GM20431 (cell line): Measurements from ENCODE around the gene DPEP1.
"Not testable (repeated sequence)": the region's sequence is repeated elsewhere in the genome, so short reads cannot be mapped to it uniquely, and the experiment has no call there.

Experiments
- in situ Hi-C: fragments of 300-500 bp; cut with MseI, MboI; formaldehyde crosslinking; loops from one replicate; pipeline ENCODE4 v1.15.0; 2020; ENCODE audit warnings: low sequenced_read_pairs; ENCODE audit not compliant: unreplicated experiment

The DPEP1 gene

DNA sequence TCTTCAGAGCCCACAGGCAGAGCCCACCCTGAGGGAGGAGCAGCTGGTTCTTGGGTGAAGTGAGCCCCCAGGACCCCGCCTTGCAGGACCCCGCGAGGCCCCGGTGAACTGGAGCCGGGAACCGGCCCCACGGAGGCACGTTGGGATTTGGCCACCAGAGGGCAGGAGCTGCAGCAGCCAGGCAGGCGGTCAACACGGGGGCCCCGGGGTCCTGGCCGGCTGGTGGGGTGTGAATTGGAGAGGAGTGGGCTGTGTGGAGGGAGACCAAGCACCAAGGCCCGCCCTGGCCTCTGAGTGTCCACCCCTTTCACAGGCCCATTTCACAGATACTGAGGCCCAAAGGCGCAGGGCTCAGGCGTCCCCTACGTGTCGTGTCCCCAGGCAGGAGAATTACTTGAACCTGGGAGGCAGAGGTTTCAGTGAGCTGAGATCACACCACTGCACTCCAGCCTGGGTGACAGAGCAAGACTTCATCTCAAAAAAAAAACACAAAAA lies 2.2 kb downstream of the DPEP1 start:
- in situ Hi-C loops = no loop called here

DNA sequence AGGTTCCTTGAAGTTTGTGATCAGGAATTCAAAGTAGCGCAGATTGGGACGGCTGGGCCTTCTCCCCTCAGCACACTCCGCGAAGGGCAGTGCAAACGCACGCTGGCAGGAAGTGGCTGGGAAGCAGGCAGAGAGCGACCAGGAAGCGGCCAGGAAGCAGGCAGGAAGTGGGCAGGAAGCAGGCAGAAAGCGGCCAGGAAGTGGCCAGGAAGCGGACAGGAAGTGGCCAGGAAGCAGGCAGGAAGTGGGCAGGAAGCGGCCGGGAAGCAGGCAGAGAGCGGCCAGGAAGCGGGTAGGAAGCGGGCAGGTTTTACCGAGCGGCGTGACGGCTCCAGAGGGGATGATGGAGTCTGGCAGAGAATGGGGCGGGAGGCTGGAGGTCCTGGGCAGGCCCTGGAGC lies 3.2 kb downstream of the DPEP1 start:
- in situ Hi-C loops = no loop called here

DNA sequence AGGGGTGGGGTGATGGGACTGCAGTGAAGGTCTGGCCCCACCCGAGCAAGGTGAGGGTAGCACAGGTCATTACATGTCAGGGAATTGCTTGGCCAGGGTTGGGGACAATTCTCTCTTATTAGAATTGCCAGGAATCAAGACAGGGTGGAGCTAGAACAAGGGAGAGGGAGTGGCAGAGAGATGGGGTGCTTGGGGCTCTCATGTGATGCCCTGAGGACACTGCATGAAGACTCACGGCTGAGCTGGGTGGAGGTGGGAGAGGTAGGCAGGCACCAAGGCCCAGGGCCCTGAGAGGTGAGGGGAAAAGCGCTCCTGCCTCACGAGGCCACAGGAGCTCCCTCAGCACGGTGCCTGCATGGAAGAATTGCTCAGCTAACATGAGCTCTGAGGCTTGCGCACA lies 3.6 kb downstream of the DPEP1 start:
- in situ Hi-C loops = no loop called here

DNA sequence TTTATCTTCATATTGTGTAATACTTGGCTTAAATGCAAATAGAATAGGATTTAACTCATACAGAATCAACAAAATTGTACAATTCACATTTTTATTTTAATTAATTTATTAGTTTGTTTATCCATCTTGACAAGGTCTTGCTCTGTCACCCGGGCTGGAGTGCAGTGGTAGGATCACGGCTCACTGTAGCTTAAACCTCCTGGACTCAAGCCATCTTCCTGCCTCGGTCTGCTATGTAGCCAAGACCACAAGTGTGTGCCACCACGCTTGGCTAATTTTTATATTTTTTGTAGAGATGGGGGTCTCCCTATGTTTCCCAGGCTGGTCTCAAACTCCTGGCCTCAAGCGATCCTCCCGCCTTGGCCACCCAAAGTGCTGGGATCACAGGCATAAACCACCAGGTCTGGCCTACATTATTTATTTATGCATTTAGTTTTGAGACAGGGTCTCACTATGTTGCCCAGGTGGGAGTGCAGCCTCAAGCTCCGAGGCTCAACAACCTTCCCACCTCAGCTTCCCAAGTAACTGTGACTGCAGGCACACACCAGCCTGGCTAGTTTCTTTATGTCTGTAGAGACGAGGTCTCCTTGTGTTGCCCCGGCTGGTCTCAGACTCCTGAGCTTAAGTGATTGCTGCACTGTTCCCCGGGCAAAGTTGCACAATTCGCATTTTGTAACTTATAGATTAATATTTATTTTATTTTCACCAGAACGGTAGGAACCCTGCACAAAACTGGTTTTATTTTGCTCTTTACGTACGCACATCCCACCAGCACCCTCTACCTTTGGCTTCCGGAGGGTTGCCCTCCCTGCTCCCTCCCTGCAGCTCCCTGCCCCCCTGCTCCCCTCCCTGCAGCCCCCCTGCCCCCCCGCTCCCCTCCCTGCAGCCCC lies 4.9 kb downstream of the DPEP1 start:
- in situ Hi-C loops = no loop called here

DNA sequence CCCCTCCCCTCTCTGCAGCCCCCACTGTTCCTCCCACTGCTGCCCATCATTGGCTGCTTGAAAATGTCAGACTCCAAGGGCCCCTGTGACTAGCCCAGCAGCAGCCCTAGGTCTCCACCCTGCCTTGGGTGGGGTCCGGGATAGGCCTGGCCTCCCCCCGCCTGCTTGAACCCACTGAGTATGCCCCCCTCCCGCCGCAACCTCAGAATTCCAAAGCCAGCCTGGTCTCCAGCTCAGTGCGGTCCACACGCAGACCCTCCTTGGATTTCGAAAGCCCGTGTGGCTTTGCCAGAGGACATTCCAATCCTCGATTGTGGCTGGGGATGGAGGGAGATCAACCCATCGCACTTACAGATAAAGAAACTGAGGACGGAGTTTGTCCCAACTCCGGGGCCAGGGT lies 6.4 kb downstream of the DPEP1 start:
- in situ Hi-C loops = no loop called here

DNA sequence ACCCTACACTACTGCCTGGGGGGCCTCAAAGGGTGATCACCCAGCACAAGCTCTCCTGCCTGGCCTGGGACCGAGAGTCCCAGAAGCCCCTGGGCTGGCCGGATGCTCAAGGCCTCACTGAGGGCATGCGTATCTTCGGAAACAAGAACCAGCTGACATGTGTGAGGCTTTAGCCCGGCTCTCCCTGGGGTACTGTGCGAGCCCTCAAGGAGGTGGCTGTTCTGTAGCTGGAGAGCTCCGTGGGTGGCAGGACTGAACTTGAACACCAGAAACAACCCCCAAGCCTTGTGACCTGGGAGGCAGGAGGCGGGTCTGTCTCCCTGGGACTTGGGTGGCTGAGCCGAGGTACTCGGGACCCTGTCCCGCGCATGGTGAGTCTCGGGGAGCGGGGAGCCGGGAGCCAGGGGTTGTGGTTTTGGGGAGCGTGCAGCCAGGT lies 7.0 kb downstream of the DPEP1 start:
- in situ Hi-C loops = no loop called here

DNA sequence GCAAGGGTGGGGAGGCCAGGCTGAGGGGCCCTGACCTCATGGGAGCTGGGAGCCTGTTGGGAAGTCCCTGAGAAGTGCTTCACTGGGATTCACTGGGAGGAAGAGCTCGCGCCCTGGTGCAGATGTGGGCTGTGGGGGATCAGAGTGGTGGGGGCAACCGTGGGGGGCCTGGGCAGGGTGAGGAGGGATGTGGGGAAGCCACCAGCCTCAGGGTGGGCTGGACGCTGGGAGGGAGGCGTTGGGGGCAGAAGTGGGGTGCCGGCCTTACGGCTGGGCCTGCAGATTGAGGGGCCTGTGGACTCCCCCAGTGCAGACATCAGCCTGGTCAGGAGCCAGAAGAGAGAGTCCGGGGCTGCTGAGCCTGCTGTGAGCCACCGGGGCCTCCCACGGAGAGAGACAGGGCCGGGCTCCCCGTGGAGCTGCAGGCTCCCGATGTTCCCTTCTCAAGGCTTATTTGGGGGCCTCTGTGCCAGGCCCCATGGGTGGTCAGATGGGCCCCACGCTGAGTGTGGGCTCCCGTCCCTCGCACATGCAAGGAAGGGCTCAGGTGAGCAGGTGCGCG lies 7.8 kb downstream of the DPEP1 start:
- in situ Hi-C loops = no loop called here

DNA sequence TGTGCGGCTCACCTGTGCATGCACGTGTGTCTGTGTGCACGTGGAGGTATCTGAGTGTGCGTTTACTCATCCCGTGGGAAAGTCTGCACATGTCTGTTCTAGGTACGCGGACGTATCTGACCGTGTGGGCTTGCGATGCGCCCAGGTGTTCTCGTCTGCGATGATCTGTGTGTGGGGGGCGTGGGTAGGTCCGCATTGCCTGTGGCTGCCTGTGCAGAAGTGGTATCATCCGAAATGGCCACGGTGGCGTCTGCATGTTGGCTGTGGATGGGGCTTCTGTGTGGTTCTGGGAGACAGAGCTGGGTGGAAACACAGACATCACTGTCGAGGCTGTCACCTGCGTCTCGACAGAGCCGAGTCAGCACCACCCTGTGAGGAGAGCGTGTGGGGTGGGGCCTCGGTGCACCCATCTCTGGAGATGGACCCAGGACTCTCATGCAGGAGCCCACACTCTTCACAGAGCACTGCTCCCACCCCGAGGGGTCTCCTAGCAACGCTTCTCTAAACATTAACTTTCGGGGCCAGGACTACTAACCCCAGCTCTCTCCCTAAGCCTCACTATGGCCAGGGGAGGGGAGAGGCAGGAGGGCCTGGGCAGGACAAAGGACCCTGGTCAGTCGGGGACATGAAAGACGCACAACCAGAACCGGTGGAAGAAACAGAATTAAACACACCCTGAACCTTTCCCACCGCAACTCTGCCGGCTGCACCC lies 8.4 kb downstream of the DPEP1 start:
- in situ Hi-C loops = no loop called here

DNA sequence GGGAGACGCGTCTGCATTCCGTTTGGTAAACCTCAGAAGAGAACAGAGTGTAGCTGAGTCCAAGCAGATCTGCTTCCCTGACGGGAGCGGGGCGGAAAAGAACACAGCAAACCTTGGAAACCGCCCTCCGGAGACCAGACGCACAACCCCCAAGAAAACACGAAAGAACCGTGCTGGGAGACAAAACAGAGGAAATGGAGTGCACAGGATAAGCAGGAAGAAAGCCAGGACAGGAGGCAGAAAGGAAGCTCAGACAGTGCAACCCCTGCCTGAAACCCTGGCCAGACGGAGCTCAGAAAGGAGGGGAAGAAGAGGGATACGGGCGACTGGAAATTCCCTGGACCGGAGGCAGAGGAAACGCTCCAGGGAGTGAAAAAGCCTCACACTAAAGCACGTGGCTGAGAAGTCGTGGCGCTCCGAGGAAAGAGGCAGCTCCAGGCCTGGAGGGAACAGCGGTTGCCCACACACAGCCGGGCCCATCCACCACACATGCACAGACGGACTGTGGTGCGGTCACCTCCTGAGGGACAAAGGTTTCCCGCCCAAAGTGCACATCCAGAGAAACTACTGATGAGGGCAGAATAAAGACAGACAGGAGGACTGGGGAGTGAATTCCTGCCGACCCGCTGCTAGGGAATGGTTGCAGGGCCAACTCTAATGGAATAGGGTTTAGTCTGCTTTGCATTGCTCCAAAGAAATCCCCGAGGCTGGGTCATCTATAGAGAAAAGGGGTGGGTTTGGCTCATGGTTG lies 10.2 kb downstream of the DPEP1 start:
- in situ Hi-C loops = no loop called here

DNA sequence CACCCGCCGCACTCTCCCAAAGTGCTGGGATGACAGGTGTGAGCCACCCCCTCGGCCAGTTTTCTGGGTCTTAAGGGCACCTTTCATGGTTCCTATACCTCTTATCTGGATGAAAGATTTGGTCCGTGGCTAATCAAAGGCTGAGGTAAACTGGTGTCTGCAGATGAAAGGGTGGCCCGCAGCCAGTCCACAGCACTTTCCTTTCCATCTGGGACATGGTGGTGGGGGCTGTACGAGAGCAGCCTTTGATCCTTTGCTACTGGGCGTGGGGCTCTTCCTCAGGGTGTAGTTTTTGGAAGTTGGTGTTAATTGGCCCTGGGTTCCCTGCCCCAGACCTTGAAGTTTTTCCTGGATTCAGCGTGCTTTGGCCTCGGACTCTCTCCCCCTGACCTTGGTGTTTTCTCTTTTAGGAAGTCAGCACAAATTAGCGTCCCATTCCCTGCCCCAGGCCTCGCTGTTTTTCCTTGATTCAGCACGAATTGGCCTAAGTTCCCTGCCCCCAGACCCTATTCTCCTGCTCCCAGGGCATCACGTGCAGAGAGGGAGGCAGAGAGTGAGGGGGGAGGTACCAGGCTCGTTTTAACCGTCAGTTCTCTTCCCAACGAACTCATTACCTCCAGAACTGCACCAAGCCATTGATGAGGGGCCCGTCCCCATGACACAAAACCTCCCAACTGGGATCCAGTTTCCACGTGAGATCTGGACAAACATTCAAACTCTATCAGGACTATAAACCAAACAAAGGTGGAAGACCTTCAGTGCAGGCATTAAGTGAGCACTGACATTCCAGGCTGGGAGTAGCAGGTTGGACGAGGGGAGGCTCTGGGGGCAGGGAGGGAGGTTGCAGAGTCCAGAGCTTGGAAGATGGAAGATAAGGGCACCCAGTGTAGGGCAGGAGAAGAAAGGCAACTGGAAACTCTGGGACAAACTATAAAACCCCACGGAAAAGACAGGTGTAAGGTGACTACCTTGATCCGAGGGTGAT lies 11.6 kb downstream of the DPEP1 start:
- in situ Hi-C loops = no loop called here

DNA sequence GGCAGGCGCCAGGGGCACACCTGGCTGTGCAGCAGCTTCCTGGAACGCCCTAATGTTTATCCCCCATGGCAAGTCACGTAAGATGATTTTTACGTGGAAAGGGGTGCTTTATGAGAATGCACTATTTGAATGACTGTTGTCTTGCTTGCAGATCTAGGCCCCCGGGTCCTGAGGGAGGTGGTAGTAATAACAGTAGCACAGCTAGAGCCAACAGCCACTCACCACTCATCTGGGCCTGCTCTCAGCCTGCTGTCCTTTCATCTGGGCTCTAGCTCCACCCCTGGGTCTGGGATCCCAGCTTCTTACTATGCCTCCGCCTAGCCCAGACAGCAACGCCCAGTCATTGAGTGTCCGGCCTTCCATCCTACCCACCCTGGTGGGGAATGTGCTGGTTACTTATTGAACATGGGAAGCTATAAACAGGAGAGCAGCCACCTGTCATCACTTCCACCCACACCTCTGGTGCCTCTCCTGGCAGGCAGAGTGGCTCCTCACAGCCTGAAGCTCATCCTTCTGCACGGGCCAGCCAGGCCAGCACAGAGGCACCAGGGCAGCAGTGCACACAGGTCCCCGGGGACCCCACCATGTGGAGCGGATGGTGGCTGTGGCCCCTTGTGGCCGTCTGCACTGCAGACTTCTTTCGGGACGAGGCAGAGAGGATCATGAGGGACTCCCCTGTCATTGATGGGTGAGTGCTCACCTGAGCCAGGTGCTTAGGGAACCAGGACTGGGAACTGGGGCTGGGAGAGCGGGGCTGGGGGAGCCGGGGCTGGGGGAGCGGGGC lies 16.6 kb downstream of the DPEP1 start:
- in situ Hi-C loops = no loop called here

DNA sequence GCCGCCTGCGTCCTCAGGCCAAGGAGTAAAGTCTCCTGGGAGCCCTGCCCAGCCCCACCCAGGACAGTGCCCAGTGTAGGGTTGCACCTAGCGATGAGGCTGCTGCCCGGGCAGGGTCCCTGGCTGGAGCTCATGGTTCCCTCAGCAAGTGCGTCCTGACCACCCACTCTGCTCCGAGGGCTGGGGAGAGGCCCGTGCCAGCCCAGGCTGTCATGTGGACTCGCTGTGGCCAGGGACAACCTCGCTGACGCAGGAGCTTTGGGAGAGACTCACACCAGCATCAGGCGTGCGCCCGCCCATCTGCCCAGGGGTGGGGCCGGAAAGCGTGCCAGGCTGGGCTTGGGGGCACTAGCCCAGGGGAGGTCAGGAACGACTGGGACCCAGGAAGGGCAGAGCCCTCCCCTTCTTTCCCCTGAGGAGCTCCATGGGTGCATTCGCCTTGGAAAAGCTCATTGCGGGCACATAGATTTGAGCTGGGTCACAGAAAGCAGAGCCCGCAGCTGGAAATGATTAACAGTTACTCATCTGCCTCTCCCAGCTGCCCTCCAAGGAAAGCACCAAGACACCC lies 19.7 kb downstream of the DPEP1 start:
- in situ Hi-C loops = no loop called here

DNA sequence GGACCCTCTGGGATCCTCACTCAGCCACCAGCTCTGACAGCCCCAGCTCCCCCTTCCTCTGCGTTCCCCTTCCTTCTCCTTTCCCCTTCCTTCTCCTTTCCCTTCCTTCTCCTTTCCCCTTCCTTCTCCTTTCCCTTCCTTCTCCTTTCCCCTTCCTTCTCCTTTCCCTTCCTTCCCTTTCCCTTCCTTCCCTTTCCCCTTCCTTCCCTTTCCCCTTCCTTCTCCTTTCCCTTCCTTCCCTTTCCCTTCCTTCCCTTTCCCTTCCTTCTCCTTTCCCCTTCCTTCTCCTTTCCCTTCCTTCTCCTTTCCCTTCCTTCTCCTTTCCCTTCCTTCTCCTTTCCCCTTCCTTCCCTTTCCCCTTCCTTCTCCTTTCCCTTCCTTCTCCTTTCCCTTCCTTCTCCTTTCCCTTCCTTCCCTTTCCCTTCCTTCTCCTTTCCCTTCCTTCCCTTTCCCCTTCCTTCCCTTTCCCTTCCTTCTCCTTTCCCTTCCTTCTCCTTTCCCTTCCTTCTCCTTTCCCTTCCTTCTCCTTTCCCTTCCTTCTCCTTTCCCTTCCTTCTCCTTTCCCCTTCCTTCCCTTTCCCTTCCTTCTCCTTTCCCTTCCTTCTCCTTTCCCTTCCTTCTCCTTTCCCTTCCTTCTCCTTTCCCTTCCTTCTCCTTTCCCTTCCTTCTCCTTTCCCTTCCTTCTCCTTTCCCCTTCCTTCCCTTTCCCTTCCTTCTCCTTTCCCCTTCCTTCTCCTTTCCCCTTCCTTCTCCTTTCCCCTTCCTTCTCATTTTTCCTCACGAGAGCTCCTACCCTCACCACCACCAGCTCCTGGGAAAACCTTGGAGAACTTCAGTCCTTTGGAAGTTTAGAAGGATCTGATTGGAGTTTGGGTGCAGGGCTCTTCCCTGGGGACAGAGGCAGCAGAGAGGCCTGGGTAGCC lies 21.3 kb downstream of the DPEP1 start:
- in situ Hi-C loops = not testable (repeated sequence)

DNA sequence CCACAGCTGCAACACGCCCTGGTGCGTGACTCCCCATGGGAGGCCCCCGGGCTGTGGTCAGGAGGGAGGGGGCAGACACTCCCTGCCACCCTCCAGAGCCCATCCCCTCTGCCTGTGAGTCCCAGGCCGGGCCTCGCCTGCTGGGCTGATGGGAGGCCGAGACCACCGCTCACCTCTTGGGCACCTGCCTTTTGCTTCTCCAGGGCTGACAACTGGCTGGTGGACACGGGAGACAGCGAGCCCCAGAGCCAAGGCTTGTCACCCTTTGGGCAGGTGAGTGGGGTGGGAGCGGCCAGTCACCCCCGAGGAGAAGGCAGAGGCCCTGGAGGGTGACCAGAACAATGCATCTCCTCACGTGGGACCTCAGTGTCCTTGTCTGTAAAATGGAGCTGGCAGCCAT lies 23.2 kb downstream of the DPEP1 start:
- in situ Hi-C loops = no loop called here

DNA sequence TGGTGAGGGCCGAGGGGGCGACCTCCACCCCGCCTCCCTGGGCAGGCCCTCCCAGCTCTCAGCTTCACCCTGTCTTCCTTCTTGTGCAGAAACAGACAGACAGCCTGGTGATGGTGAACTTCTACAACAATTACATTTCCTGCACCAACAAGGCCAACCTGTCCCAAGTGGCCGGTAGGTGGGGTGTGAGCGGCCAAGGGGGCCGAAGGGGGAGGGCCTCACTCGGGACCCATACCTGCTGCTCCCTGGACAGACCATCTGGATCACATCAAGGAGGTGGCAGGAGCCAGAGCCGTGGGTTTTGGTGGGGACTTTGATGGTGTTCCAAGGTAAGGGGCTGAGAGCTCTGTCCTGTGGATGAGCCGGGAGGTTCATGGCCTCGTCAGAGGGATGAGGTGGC lies 23.9 kb downstream of the DPEP1 start:
- in situ Hi-C loops = no loop called here

DNA sequence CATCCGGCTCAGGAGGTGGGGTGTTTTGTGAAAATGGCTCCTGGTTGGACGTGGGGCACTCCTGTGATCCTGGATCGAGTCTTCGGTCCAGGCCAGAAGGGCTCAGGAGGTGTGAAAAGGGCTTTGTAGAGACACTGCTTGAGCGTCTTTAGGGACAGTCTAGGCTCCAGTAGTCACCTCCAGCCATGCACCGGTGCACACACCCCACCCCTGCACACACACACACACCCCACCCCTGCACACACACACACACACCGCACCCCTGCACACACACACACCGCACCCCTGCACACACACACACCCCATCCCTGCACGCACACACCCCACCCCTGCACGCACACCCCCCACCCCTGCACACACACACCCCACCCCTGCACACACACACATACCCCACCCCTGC lies 25.0 kb downstream of the DPEP1 start:
- in situ Hi-C loops = no loop called here

DNA sequence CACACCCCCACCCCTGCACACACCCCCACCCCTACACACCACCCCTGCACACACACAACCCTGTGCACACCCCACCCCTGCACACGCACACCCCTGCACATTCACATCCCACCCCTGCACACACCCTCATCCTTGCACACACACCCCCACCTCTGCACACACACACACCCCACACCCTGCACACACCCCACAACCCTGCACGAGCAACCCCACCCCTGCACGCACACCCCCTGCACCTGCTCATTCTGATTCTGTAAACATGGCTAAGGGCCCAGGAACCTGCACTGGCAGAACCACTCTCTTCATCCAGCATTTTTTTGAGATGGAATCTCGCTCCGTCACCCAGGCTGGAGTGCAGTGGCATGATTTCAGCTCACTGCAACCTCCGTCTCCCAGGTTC lies 25.9 kb downstream of the DPEP1 start:
- in situ Hi-C loops = no loop called here
